Measurements from ENCODE around the gene TMEM59.

DNA sequence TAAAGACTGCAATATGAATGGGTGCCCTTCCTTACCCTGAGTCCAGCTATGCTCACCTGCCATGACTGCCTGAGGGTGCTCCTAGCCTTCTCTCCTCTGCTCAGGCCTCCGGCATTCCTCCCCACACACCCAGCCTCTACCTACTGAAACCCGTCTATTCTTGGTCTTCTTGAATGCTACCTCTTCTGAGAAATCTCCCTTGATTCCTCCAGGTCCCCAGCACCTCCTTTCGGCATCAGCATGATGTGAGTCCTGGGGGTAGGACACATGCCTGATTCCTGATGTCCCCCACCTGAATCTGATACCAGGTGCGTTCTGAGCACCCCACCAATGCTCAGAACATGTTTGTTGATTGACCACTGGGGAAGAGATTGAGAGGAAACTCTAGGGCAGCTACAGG lies 43.6 kb downstream of the TMEM59 start:
- TF ChIP-seq, protein P1, sequence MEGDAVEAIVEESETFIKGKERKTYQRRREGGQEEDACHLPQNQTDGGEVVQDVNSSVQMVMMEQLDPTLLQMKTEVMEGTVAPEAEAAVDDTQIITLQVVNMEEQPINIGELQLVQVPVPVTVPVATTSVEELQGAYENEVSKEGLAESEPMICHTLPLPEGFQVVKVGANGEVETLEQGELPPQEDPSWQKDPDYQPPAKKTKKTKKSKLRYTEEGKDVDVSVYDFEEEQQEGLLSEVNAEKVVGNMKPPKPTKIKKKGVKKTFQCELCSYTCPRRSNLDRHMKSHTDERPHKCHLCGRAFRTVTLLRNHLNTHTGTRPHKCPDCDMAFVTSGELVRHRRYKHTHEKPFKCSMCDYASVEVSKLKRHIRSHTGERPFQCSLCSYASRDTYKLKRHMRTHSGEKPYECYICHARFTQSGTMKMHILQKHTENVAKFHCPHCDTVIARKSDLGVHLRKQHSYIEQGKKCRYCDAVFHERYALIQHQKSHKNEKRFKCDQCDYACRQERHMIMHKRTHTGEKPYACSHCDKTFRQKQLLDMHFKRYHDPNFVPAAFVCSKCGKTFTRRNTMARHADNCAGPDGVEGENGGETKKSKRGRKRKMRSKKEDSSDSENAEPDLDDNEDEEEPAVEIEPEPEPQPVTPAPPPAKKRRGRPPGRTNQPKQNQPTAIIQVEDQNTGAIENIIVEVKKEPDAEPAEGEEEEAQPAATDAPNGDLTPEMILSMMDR (IDR thresholded peaks at IDR 0.05) = no peak
- TF ChIP-seq POLR2A (IDR thresholded peaks at IDR 0.05) = no peak
- no peak for TF ChIP-seq POLR2AphosphoS5 (IDR thresholded peaks at IDR 0.05)

Measured in suprapubic skin (tissue), 4 donors.